Muscle of arm (tissue), 14 donors: ENCODE measurements around the gene DMRTC1. TPM values are rescaled to one million over a fixed set of nuclear protein-coding genes. Genes with fewer than 3 reads are reported as not detected.
"Not testable (repeated sequence)": the region's sequence is repeated elsewhere in the genome, so short reads cannot be mapped to it uniquely, and the experiment has no call there.

Source experiments
- DNase-seq: peaks from one replicate; pipeline ENCODE4 v3.0.0-alpha.2; 2013
- long read RNA-seq, 11 donors: transcript quantifications; one replicate each; lab custom pipeline, GENCODE V29; 2026
- polyA plus RNA-seq, 12 donors: library from polyadenylated mRNA; unstranded; fragments of 120-200 nt; gene quantifications; one replicate each; pipeline ENCODE4 v1.2.1, GENCODE V29; 2013; ENCODE audit not compliant: insufficient read length in 12 of 12

The DMRTC1 gene, protein sequence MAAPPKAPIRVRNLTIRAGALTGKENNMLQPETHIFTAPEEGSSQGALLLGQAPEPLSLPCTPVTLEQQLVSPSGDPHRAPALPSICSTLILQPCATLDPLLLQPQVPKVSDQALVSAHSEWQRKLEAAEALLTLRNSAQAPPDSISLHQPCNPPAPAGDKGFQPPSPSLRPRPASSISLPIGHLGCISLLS
- 1 to 10 TPM in 2 of 12 donors, under 1 TPM in 4, not detected in 6; 0.20 to 1.2 (median 0.64) TPM for polyA plus RNA-seq
- long read RNA-seq, donor 1, result 0 reads
- long read RNA-seq, donor 2, result 0 reads
- long read RNA-seq, donor 3, result 0 reads
- long read RNA-seq, donor 4, result 0 reads
- long read RNA-seq, donor 5, result 0 reads
- long read RNA-seq, donor 6, result 0 reads
- long read RNA-seq, donor 7, result 0 reads
- long read RNA-seq, donor 8, result 0 reads
- long read RNA-seq, donor 9, result 0 reads
- long read RNA-seq, donor 10, result 0 reads
- long read RNA-seq, donor 11, result 0 reads

DNA sequence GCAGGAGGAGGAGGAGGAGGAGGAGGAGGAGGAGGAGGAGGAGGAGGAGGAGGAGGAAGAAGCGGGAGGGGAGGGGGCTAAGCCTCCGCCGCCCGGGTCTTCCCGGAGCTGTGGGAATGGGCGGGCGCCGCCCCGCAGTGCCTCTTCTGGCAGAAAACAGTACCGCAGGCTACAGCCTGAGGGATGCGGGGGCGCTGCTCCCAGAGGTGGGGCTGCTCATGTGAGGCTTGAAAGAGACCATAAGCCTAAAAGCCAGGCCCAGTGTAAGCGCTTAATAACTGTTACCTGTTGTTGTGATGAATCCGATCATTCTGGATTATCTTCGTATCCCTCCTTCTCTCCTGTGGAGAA, at the start of gene DMRTC1:
Gene DMRTC1 (minus strand): TSS at position 19 of the 351 bp plus-strand sequence. CDS start 68,143 bp downstream, outside the sequence.
- DNase-seq, result not testable (repeated sequence)

DNA sequence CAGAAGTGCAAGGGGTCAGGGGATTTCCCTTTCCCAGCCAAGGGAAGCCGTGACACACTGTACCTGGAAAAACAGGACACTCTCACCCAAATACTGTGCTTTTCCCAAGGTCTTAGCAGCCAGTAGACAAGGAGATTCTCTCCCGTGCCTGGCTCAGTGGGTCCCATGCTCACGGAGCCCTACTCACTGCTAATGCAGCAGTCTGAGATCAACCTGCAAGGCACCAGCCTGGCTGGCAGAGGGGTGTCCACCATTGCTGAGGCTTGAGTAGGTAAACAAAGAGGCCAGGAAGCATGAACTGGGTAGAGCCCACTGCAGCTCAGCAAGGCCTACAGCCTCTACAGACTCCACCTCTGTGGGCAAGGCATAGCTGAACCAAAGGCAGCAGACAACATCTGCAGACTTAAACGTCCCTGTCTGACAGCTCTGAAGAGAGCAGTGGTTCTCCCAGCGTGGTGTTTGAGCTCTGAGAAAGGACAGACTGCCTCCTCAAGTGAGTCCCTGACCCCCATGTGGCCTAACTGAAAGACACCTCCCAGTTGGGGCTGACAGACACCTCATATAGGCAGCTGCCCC, 37.3 kb upstream of the DMRTC1 start:
- not testable (repeated sequence) for DNase-seq

DNA sequence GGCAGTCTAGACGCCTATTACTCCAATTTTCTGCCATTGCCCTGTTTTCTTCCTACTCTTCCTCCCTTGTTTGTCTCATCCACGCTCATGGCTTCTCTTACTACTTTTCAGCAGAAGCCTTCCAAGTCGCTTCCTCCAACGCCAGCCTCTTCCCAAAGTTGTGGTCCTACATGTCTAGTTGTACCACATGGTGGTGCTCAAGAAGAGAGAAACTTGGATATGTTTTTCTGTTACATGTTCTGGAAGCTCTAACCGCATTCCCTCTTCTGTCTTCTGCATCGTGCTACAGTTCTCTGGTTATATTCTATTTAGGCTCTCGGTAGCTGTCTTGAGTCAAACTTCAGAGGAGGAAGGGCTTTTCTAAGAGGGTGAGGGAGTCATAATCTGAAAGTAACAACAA, 31.2 kb upstream of the DMRTC1 start:
- not testable (repeated sequence) for DNase-seq

DNA sequence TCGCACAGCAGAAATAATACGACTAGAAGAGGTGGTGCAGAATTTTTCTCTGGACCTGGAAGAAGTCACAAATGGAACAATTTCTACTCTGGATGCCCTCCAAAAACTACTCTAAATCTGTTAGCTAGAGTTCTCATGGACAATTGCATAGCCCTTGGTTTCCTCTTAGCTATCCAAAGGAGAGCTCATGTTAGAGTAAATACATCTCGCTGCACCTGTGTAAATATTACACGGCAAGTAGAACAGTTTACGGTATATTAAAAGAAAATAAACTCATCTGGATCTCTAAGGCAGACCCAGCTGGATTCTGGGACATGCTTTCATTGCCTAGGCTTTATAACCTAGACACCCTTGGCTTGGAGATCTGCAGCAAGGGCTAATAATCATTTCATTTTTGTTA, 28.2 kb upstream of the DMRTC1 start:
- DNase-seq, result not testable (repeated sequence)

DNA sequence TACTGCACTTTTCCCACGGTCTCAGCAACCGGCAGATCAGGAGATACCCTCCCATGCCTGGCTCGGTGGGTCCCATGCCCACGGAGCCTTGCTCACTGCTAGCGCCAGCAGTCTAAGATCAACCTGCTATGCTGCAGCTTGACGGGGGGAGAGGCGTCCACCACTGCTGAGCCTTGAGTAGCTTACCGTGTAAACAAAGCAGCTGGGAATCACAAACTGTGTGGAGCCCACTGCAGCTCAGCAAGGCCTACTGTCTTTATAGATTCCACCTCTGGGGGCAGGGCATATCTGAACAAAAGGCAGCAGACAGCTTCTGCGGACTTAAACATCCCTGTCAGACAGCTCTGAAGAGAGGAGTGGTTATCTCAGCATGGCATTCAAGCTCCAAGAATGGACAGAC, 16.3 kb upstream of the DMRTC1 start:
- DNase-seq, result not testable (repeated sequence)

DNA sequence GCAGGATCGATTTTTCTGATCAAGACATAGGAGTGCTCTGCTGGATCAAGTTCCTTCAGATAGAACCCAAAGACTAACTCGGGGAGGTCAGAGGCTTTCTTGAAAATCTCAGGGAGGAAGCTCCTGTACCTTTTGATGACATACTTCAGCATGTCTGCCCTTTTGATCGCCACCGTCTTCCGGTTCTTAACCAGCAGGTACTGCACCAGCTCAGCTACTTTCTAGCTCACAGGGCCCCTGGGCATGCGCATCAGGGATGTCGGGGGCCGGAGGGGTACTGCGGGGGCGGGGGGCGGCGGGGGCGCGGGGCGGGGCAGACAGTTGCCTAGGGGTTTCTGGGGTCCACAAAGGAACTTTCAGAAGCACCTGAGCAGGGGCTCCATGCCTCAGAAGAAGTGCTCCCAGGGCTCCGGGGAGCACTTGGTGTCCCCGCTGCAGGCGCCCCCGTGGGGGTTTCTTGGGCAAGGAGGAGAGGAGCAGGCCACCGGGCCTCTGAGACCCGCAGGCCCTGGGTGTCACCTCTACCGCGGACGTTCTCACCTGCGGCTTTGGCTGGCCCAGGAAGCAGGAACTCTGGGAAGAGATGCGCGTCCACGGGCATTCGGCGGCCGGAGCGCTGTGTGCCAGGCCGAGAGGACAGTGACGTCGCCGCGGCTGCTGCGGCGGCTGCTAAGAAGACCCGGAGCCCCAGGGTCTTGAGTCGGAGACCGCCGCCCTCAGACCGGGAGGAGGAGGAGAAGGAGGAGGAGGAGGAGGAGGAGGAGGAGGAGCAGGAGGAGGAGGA, 410 bp downstream of the DMRTC1 start:
- DNase-seq, result not testable (repeated sequence)

DNA sequence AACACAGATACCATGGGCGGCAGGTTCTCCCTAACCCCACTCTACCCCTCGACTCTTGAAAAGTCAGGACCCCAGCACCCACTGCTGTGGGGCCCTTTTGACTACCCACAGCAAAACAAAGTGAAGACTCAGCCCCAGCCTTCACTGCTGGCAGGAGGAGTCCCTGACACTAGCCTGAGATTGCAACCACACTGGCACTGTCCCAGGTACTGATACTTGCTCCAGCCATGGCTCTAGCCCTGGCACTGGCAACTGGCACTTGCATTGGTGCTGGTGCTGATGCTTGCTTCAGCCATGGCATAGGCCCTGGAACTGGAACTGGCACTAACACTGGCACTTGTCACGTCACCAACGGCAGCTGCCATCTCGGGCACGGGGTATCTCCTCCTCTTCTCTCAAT, 1.4 kb downstream of the DMRTC1 start:
- DNase-seq, result not testable (repeated sequence)

DNA sequence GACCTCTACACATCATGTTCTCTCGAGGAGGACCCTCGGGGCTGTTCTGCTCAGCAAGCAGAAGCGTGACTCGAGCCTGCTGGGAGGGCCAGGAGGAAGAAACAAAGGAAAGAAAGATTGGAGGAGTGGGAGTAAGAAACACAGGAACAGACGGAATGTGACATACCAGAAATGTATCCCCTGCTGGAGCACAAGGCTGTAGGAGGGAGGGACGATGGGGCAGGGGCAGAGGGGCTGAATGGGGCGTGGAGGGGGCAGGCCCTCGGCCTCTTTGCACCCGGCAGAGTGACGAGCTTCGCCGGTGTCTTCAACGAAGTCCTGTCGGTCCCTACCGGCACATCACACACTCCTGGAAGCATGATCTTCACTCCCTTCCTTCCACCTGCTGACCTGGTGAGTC, 5.7 kb downstream of the DMRTC1 start, which contains the start of gene FAM236A:
Gene FAM236A (plus strand): TSS at position 301 of the 400 bp plus-strand sequence. CDS start 57 bp downstream, at position 358.
- DNase-seq, result not testable (repeated sequence)

DNA sequence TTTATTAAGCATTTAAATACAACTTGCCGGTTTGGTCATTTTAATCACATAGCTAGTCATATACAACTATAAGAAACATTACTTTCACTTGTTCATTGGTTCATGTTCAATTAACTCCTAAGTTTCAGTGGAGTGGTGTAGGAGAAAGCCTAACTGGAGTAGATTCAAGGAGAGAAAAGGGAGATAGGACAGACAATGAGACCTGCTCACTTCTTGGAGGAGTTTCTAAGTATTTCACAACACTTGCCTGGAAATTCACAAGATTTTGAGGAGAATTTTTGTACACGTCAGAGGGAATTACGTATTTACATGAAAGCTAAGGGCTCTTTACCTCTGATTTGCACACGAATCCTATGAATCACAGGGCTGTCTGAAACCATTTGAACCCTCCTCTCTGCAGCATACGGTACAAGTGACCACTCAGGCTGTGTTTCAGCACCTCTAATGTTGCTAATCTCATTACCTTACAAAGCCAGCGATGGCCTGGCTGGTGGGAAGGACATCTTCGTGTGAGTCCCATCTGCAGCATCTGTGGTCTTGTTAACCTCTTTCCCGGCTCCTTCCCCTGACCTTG, 6.7 kb downstream of the DMRTC1 start:
- not testable (repeated sequence) for DNase-seq

DNA sequence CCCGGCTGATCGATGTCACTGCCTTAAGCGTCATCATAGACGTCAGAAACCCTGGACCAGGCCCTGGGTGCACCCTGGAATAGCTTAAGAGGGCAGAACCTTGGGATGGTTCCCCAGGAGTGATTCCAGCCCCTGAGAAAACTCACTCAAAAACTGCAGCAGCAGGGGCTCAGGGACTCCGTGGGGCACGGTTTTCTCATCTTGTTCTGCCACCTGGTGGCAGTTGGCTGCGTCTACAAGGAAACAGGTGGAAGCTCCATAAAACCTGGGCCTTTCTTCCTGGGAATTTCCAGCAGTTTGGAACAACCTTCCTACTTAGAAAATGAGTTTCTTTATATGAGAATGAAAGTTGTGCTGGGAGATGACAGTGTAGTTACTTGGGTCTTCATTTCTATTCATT, 7.2 kb downstream of the DMRTC1 start:
- DNase-seq, result not testable (repeated sequence)

DNA sequence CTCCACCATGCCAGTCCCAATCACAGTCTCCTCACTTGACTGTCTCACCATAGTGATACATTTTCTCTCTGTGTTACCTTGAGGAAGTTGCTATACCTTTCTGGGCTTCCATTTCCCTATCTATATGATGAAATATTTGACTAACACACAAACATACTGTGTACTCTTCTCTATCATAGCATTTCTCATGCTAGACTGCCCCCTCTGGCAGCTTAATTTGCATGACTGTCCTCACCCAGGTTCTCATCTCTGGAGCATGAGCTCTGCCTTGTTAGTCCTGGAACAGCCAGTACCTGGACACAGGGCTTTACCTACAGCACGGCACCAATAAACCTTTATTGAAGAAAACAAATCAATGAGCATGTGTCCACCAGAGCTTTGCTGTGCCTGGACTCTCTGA, 11.4 kb downstream of the DMRTC1 start:
- DNase-seq, result not testable (repeated sequence)

DNA sequence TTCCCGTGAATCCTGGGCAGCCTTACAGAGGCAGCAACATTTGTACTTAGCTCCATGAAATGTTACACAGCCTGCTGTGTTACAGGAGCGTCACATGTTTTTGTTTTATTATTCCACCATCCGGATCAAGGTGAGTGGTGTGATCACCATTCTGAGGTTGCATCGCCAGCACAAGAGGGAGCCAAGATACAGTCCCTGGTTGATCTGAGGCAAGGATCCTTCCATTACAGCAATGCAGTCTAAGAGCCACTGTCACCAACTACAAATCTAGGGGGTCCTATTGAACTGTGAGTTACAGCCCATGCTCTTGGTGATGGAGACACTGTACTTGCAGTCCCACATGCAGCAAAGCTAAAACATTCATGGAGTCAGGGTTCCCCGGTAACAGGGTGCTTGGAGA, 27.5 kb downstream of the DMRTC1 start:
- not testable (repeated sequence) for DNase-seq

DNA sequence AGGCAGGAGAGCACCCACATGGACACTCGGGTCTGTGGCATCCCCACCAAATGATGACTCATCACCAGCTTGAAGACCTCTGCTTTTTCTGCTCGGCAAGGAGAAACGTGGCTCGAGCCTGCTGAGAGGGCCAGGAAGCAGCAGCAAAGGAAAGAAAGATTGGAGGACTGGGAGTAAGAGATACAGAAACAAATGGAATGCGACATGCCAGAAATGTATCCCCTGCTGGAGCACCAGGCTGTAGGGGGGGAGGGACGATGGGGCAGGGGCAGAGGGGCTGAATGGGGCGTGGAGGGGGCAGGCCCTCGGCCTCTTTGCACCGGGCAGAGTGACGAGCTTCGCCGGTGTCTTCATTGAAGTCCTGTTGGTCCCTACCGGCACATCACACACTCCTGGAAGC, 31.3 kb downstream of the DMRTC1 start, which contains the start of gene FAM236C:
Gene FAM236C (plus strand): TSS at position 301 of the 400 bp plus-strand sequence. CDS start 100 bp downstream, outside the sequence.
- DNase-seq, result not testable (repeated sequence)

DNA sequence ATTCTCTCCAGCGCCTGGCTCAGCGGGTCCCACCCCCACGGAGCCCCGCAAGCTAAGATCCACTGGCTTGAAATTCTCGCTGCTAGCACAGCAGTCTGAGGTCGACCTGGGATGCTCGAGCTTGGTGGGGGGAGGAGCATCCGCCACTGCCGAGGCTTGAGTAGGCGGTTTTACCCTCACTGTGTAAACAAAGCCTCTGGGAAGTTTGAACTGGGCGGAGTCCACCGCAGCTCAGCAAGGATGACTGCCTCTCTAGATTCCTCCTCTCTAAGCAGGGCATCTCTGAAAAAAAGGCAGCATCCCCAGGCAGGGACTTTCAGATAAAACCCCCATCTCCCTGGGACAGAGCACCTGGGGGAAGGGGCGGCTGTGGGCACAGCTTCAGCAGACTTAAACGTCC, 53.9 kb downstream of the DMRTC1 start:
- DNase-seq, result not testable (repeated sequence)

DNA sequence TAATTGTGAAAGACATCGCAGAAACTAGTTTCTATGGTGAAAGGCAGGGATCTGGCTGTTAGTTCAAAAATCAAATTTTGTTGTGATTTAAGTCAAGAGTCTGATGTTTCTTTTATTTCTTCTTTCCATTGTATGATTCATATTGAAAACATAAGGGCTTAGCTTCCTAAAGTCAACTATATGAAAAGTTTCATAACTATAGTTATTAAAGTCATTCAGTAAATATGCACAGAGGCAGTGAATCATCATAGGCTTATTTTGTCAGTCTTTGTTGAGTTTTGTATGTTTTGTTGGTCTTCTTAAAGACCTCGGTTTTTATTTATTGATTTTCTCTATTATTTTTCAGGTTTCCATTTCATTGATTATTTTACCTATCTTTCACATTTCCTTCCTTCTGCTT, 60.7 kb downstream of the DMRTC1 start:
- DNase-seq, result not testable (repeated sequence)

DNA sequence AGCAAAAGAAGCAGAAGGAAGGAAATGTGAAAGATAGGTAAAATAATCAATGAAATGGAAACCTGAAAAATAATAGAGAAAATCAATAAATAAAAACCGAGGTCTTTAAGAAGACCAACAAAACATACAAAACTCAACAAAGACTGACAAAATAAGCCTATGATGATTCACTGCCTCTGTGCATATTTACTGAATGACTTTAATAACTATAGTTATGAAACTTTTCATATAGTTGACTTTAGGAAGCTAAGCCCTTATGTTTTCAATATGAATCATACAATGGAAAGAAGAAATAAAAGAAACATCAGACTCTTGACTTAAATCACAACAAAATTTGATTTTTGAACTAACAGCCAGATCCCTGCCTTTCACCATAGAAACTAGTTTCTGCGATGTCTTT, 106.1 kb downstream of the DMRTC1 start:
- DNase-seq, result not testable (repeated sequence)

DNA sequence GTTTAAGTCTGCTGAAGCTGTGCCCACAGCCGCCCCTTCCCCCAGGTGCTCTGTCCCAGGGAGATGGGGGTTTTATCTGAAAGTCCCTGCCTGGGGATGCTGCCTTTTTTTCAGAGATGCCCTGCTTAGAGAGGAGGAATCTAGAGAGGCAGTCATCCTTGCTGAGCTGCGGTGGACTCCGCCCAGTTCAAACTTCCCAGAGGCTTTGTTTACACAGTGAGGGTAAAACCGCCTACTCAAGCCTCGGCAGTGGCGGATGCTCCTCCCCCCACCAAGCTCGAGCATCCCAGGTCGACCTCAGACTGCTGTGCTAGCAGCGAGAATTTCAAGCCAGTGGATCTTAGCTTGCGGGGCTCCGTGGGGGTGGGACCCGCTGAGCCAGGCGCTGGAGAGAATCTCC, 112.9 kb downstream of the DMRTC1 start:
- DNase-seq, result not testable (repeated sequence)
